Endodermal cell (in vitro differentiated cells): Measurements from ENCODE around the gene CARD8. TPM values are rescaled to one million over a fixed set of nuclear protein-coding genes. Genes with fewer than 3 reads are reported as not detected.
A peak's percentile ranks its signal among the peaks of the same experiment; 100 is the strongest.

Source experiments
- DNase-seq: peaks from one replicate; pipeline ENCODE4 v3.0.0-alpha.2; 2017
- H3K27ac ChIP-seq: 2 replicates; pipeline ENCODE4 v1.5.1; 2013; ENCODE audit warnings: mild to moderate bottlenecking, low read depth, low read length, moderate library complexity
- H3K27me3 ChIP-seq: 2 replicates; pipeline ENCODE4 v1.6.1; 2013; ENCODE audit warnings: mild to moderate bottlenecking, low read length, moderate library complexity; ENCODE audit not compliant: insufficient read depth, control insufficient read depth, poor library complexity, severe bottlenecking
- H3K36me3 ChIP-seq: 2 replicates; pipeline ENCODE4 v1.7.0; 2013; ENCODE audit warnings: mild to moderate bottlenecking, low read length, moderate library complexity; ENCODE audit not compliant: control insufficient read depth, insufficient read depth
- H3K4me1 ChIP-seq: one replicate; pipeline ENCODE4 v1.7.0; 2013; ENCODE audit warnings: low read length; ENCODE audit not compliant: control insufficient read depth, insufficient read depth
- H3K4me3 ChIP-seq: 2 replicates; pipeline ENCODE4 v1.5.1; 2013; ENCODE audit warnings: mild to moderate bottlenecking, low read length, moderate library complexity
- H3K9ac ChIP-seq: 2 replicates; pipeline ENCODE4 v1.6.1; 2013; ENCODE audit warnings: mild to moderate bottlenecking, low read length, moderate library complexity; ENCODE audit not compliant: poor library complexity, severe bottlenecking; ENCODE audit errors: extremely low read depth
- H3K9me3 ChIP-seq: 2 replicates; pipeline ENCODE4 v1.6.1; 2013; ENCODE audit warnings: mild to moderate bottlenecking, low read length, moderate library complexity; ENCODE audit not compliant: control insufficient read depth
- H3K27ac Mint-ChIP-seq: 2 replicates; pipeline ENCODE4 v1.8.0; 2020; ENCODE audit warnings: mixed read lengths
- H3K27me3 Mint-ChIP-seq: 2 replicates; pipeline ENCODE4 v1.8.0; 2021; ENCODE audit warnings: mild to moderate bottlenecking, mixed read lengths; ENCODE audit not compliant: insufficient read depth
- H3K36me3 Mint-ChIP-seq: 2 replicates; pipeline ENCODE4 v1.8.0; 2020; ENCODE audit warnings: low read depth, mixed read lengths
- H3K4me1 Mint-ChIP-seq: 2 replicates; pipeline ENCODE4 v1.8.0; 2020; ENCODE audit warnings: mixed read lengths
- H3K4me3 Mint-ChIP-seq: 2 replicates; pipeline ENCODE4 v1.8.0; 2020; ENCODE audit warnings: mild to moderate bottlenecking, moderate library complexity, mixed read lengths
- H3K9me3 Mint-ChIP-seq: 2 replicates; pipeline ENCODE4 v1.8.0; 2020; ENCODE audit warnings: mild to moderate bottlenecking, mixed read lengths
- WGBS, 2 experiments: methylation state at CpG; one replicate each; pipeline versions ENCODE4 v1.1.5 to v1.1.7; 2013; ENCODE audit warnings: missing lambda C conversion rate in 2 of 2, mixed read lengths in 1 of 2; ENCODE audit not compliant: insufficient coverage in 1 of 2, insufficient read length in 1 of 2; 5-methylcytosine and 5-hydroxymethylcytosine counted together
- total RNA-seq, 2 donors: library from RNA; stranded (reverse); fragmentation: NEBNext Ultra II Directional in 1 of 2; extraction: Animal tissue kit (Norgen Biotek cat#: 25700) in 1 of 2; gene quantifications; 2 replicates in 1 of 2; 3 replicates in 1 of 2; pipeline ENCODE4 v1.2.1, GENCODE V29; 2021
- TF ChIP-seq, protein P1 (sequence below): fragments of 200-600 bp; sonication (generic); conservative IDR thresholded peaks from 2 replicates; pipeline ENCODE4 v1.5.0; 2021; ENCODE audit warnings: antibody characterized with exemption, mild to moderate bottlenecking

Gene CARD8
- total RNA-seq, 2 donors from 2014 or later = 34.0 to 44.6 TPM

DNA sequence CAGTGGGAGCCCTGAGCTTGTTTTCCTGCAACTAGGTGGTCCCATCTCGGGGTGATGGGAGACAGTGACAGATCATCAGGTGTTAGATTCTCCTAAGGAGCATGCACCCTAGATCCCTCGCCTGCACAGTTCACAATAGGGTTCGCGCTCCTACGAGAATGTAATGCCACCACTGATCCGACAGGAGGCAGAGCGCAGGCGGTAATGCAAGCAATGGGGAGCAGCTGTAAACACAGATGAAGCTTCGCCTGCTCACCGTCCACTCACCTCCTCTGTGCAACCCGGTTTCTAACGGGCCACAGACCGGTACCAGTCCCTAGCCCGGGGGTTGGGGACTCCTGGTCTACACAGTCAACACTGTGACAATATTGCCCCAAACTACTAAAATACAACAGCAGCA lies 38.8 kb downstream of the CARD8 start:
- H3K27ac ChIP-seq = no peak overlapping the region
- Mint-ChIP-seq H3K27ac (no peak overlapping the region), H3K27me3 (no peaks in the 10 kb centered on the region), H3K9me3 (no peaks in the 10 kb centered on the region), H3K4me1 (peaks cover 18% of the 10 kb centered on the region), H3K36me3 (peaks cover 8% of the 10 kb centered on the region), H3K4me3 (no peak overlapping the region)
- H3K36me3 ChIP-seq = no peaks in the 10 kb centered on the region
- H3K9me3 ChIP-seq = no peaks in the 10 kb centered on the region
- H3K9ac ChIP-seq = no peak overlapping the region
- no peaks in the 10 kb centered on the region for H3K27me3 ChIP-seq
- H3K4me1 ChIP-seq = peaks cover 4% of the 10 kb centered on the region
- H3K4me3 ChIP-seq = no peak overlapping the region
- 77% methylated on average over 10 to 14 of the region's 14 CpGs for WGBS, 2 experiments
- DNase-seq = peak; percentile 86
- TF ChIP-seq, protein P1, sequence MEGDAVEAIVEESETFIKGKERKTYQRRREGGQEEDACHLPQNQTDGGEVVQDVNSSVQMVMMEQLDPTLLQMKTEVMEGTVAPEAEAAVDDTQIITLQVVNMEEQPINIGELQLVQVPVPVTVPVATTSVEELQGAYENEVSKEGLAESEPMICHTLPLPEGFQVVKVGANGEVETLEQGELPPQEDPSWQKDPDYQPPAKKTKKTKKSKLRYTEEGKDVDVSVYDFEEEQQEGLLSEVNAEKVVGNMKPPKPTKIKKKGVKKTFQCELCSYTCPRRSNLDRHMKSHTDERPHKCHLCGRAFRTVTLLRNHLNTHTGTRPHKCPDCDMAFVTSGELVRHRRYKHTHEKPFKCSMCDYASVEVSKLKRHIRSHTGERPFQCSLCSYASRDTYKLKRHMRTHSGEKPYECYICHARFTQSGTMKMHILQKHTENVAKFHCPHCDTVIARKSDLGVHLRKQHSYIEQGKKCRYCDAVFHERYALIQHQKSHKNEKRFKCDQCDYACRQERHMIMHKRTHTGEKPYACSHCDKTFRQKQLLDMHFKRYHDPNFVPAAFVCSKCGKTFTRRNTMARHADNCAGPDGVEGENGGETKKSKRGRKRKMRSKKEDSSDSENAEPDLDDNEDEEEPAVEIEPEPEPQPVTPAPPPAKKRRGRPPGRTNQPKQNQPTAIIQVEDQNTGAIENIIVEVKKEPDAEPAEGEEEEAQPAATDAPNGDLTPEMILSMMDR = peak; percentile 75

DNA sequence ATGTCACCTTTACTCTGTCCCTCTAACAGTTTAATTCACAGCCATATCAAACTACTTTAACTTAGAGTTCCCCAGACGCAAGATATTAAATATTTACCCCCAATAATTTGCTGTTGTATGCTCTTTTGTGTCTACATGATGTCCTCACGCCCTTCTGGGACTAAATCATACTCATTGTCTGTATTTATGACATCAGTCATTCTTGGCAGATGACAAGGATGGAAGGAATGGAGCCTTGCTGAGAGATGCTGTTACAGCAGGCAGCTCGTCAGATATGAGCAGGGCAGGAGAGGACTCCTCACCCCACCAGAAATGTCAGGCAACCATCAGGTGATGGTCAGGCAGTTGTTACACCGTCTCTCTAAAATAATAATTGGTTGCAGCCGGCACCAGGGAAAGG lies 41.8 kb downstream of the CARD8 start:
- H3K27ac Mint-ChIP-seq = no peak overlapping the region
- no peaks in the 10 kb centered on the region for H3K27me3 Mint-ChIP-seq
- no peaks in the 10 kb centered on the region for H3K9me3 ChIP-seq
- H3K27me3 ChIP-seq = no peaks in the 10 kb centered on the region
- H3K36me3 Mint-ChIP-seq = peaks cover 8% of the 10 kb centered on the region
- no peak overlapping the region for H3K4me3 ChIP-seq
- no peak overlapping the region for H3K27ac ChIP-seq
- no peak overlapping the region for H3K9ac ChIP-seq
- H3K4me3 Mint-ChIP-seq = no peak overlapping the region
- no peaks in the 10 kb centered on the region for H3K36me3 ChIP-seq
- DNase-seq = no peak
- peaks cover 4% of the 10 kb centered on the region for H3K4me1 ChIP-seq
- peaks cover 14% of the 10 kb centered on the region for H3K4me1 Mint-ChIP-seq
- H3K9me3 Mint-ChIP-seq = no peaks in the 10 kb centered on the region
- 90 to 94% methylated on average over 4 to 5 of the region's 5 CpGs for WGBS, 2 experiments
- TF ChIP-seq, protein P1 = no peak

DNA sequence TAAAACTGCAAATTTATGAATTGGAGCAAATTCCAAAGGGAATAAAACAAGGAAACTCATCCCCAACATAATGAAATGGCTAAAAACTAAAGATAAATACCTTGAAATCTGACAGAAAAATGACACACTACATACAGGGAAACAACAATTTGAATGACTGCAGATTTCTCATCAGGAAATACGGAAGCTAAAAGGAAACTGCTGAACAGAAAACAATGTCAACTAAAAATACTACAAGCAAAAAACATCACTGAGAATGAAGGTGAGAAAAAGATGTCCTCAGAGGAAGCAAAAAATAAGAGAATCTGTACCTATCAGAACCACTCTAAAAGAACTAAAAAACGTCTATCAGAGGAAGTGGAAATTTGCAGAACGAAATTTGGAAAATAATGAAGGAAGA lies 45.7 kb downstream of the CARD8 start:
- Mint-ChIP-seq H3K9me3 (no peaks in the 10 kb centered on the region), H3K4me1 (no peaks in the 10 kb centered on the region), H3K27me3 (no peaks in the 10 kb centered on the region), H3K36me3 (peaks cover under 1% of the 10 kb centered on the region), H3K4me3 (no peak overlapping the region), H3K27ac (no peak overlapping the region)
- 80 to 100% methylated on average over 1 to 2 of the region's 3 CpGs for WGBS, 2 experiments
- Histone ChIP-seq H3K4me1 (no peaks in the 10 kb centered on the region), H3K27me3 (no peaks in the 10 kb centered on the region), H3K27ac (no peak overlapping the region), H3K9ac (no peak overlapping the region), H3K4me3 (no peak overlapping the region), H3K36me3 (peaks cover 3% of the 10 kb centered on the region), H3K9me3 (no peaks in the 10 kb centered on the region)
- no peak for DNase-seq
- TF ChIP-seq, protein P1 = no peak
